BE2C (cell line): Measurements from ENCODE around the gene RGS9BP.
"Not testable (repeated sequence)": the region's sequence is repeated elsewhere in the genome, so short reads cannot be mapped to it uniquely, and the experiment has no call there.

ENCODE experiments used
- DNase-seq: peaks from one replicate; pipeline ENCODE4 v3.0.0-alpha.2; 2020
- H3K27me3 ChIP-seq: fragments of 250-450 bp; sonication (Bioruptor Pico); 2 replicates; pipeline ENCODE4 v1.5.1; 2020; ENCODE audit warnings: mild to moderate bottlenecking
- H3K36me3 ChIP-seq: fragments of 250-450 bp; sonication (Bioruptor Pico); 2 replicates; pipeline ENCODE4 v1.5.1; 2020; ENCODE audit warnings: mild to moderate bottlenecking
- H3K4me1 ChIP-seq: fragments of 250-450 bp; sonication (Bioruptor Pico); 2 replicates; pipeline ENCODE4 v1.5.1; 2020
- H3K4me3 ChIP-seq: 2 replicates; pipeline ENCODE4 v1.5.1; 2011; ENCODE audit warnings: low read depth, low read length
- H3K9me3 ChIP-seq: fragments of 250-450 bp; sonication (Bioruptor Pico); 2 replicates; pipeline ENCODE4 v1.5.1; 2020
- CTCF ChIP-seq: IDR thresholded peaks from 2 replicates; pipeline ENCODE4 v1.5.1; 2012; ENCODE audit warnings: mild to moderate bottlenecking, low read depth, low read length

Gene RGS9BP

GRCh38 chr19:32702010-32702409 lies 26.4 kb downstream of the RGS9BP start:
- no peaks in the 10 kb centered on the region for H3K27me3 ChIP-seq
- no peak for DNase-seq
- peaks cover 27% of the 10 kb centered on the region for H3K36me3 ChIP-seq
- peaks cover 9% of the 10 kb centered on the region; the same call in 1 of the 2 replicates for H3K9me3 ChIP-seq
- H3K4me3 ChIP-seq: no peak overlapping the region
- no peak for TF ChIP-seq CTCF
- H3K4me1 ChIP-seq: no peaks in the 10 kb centered on the region

GRCh38 chr19:32704006-32704405 lies 28.4 kb downstream of the RGS9BP start:
- not testable (repeated sequence) for H3K4me3 ChIP-seq, H3K4me1 ChIP-seq, H3K27me3 ChIP-seq, H3K9me3 ChIP-seq, DNase-seq
- H3K36me3 ChIP-seq: peaks cover 24% of the 10 kb centered on the region

- Histone ChIP-seq H3K36me3 (peaks cover 24% of the 10 kb centered on the region), H3K4me1 (no peaks in the 10 kb centered on the region), H3K4me3 (no peak overlapping the region), H3K9me3 (peaks cover 9% of the 10 kb centered on the region; the same call in 1 of the 2 replicates), H3K27me3 (no peaks in the 10 kb centered on the region)
- DNase-seq: no peak
- no peak for TF ChIP-seq CTCF
Observed at GRCh38 chr19:32708457-32708856, 32.8 kb downstream of the RGS9BP start.

GRCh38 chr19:32709032-32709431 lies 33.4 kb downstream of the RGS9BP start:
- Histone ChIP-seq H3K36me3 (peaks cover 22% of the 10 kb centered on the region), H3K4me1 (no peaks in the 10 kb centered on the region), H3K27me3 (no peaks in the 10 kb centered on the region), H3K9me3 (peaks cover 9% of the 10 kb centered on the region; the same call in 1 of the 2 replicates), H3K4me3 (no peak overlapping the region)
- no peak for TF ChIP-seq CTCF
- DNase-seq: no peak

GRCh38 chr19:32711747-32712146 lies 36.1 kb downstream of the RGS9BP start:
- no peaks in the 10 kb centered on the region for H3K9me3 ChIP-seq
- H3K4me3 ChIP-seq: no peak overlapping the region
- H3K36me3 ChIP-seq: peaks cover 11% of the 10 kb centered on the region
- no peaks in the 10 kb centered on the region for H3K4me1 ChIP-seq
- no peak for TF ChIP-seq CTCF
- no peak for DNase-seq
- H3K27me3 ChIP-seq: no peaks in the 10 kb centered on the region

GRCh38 chr19:32716203-32716602 lies 40.6 kb downstream of the RGS9BP start:
- not testable (repeated sequence) for H3K9me3 ChIP-seq

GRCh38 chr19:32717496-32717895 lies 41.8 kb downstream of the RGS9BP start:
- TF ChIP-seq CTCF: no peak
- no peak overlapping the region for H3K4me3 ChIP-seq
- H3K9me3 ChIP-seq: no peaks in the 10 kb centered on the region
- H3K27me3 ChIP-seq: no peaks in the 10 kb centered on the region
- H3K36me3 ChIP-seq: peaks cover 3% of the 10 kb centered on the region
- H3K4me1 ChIP-seq: no peaks in the 10 kb centered on the region
- no peak for DNase-seq

More at GRCh38 chr19:32716203-32716602, 40.6 kb downstream of the RGS9BP start:
- not testable (repeated sequence) for H3K4me1 ChIP-seq, DNase-seq, H3K27me3 ChIP-seq, H3K36me3 ChIP-seq, H3K4me3 ChIP-seq
